ENCODE measurements around the gene SFXN3. TPM values are rescaled to one million over a fixed set of nuclear protein-coding genes. Genes with fewer than 3 reads are reported as not detected.

The SFXN3 gene
- total and polyA plus RNA-seq, 2 of the 8 experiments (the other 6 are each of a cell fraction or from before 2014, with no cell fraction given), result 2.6 to 2.8 TPM

DNA sequence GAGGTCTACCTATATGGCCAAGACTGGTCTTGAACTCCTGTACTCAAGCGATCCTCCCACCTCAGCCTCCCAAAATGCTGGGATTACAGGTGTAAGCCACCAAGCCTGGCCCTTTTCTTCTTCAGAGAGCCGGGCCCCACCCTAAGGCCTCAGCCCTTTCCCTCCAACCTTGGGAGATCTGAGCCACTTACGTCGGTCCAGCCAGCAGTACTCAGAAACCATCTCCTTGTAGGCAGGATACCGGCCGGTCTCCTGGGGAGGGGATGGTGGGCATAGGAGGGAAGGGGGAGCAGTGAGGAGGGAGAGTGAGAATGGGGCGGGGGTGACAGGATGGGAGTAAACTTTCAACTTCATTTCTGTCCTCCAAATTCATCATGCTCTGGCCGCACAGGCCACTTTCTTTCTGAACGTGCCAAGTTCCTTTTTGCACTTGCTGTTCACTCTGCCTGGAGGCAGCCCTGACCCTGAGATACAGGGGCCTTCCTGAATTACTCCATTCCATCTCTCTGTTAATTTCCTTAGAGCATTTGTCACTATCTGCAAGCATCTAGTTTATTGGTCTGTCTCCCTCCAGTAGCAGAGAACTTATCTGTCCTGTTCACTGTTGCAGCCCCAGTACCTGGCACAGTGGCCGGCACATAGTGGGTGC lies 10.5 kb upstream of the SFXN3 start:
- Histone ChIP-seq H3K79me1 (ENCODE audit: low read depth, low read length) (no peaks in the 10 kb centered on the region), H2AK5ac (ENCODE audit: low read depth, low read length) (no peak overlapping the region), H2BK20ac (ENCODE audit: low read length) (no peak overlapping the region), H3K4me1 (replicated peaks in 1 of 4; ENCODE audit: control insufficient read depth in 3 of 4, insufficient read depth in 4 of 4, low read length in 3 of 4) (peaks cover 0 to 10% (median 5%) of the 10 kb centered on the region in 4 experiments; a peak in 4 of 7 replicates), H3K4me2 (ENCODE audit: insufficient read depth in 1 of 2, low read depth in 2 of 2, low read length in 2 of 2) (no peak overlapping the region), H4K8ac (ENCODE audit: extremely low read depth, insufficient read depth, low read length) (no peak overlapping the region), H3K18ac (ENCODE audit: extremely low read depth, low read length) (no peak overlapping the region), H3K27me3 (replicated peaks in 1 of 4; ENCODE audit: control insufficient read depth in 3 of 4, extremely low read depth in 1 of 4, insufficient read depth in 3 of 4, low read length in 3 of 4) (peaks cover 14 to 38% (median 30%) of the 10 kb centered on the region in 4 experiments), H3K27ac (ENCODE audit: low read depth, low read length) (no peak overlapping the region), H4K91ac (replicated peaks; ENCODE audit: insufficient read length, low read length) (no peak overlapping the region), H3K56ac (replicated peaks; ENCODE audit: insufficient read length, low read depth, low read length) (no peak overlapping the region), H3K9me3 (ENCODE audit: insufficient read depth in 2 of 2, low read depth in 1 of 2, low read length in 1 of 2) (no peaks in the 10 kb centered on the region), H3K4me3 (ENCODE audit: extremely low read depth in 1 of 4, insufficient read depth in 2 of 4, low read depth in 3 of 4, low read length in 4 of 4) (no peak overlapping the region), H3K4ac (replicated peaks; ENCODE audit: insufficient read length, low read depth, low read length) (no peak overlapping the region), H3K23me2 (ENCODE audit: low read depth, low read length) (peaks cover 11% of the 10 kb centered on the region; the same call in 1 of the 2 replicates), H3K23ac (ENCODE audit: insufficient read length) (no peak overlapping the region), H2BK5ac (ENCODE audit: low read depth, low read length) (no peak overlapping the region), H4K20me1 (replicated peaks in 1 of 2; ENCODE audit: control insufficient read depth in 1 of 2, insufficient read depth in 2 of 2, low read length in 2 of 2) (peaks cover 0 to 1% of the 10 kb centered on the region in 2 experiments), H3K79me2 (ENCODE audit: control insufficient read depth in 1 of 2, insufficient read depth in 2 of 2, low read length in 2 of 2) (no peaks in the 10 kb centered on the region), H2AFZ (ENCODE audit: low read length) (no peak overlapping the region), H3K14ac (ENCODE audit: insufficient read length) (no peak overlapping the region), H3K9ac (replicated peaks in 1 of 4; ENCODE audit: extremely low read depth in 1 of 4, low read depth in 3 of 4, low read length in 3 of 4) (no peak overlapping the region), H2BK15ac (ENCODE audit: low read length) (no peak overlapping the region), H2BK12ac (ENCODE audit: low read depth, low read length) (no peak overlapping the region), H2BK120ac (replicated peaks; ENCODE audit: low read depth, low read length) (no peak overlapping the region), H3K36me3 (ENCODE audit: control insufficient read depth in 2 of 4, insufficient read depth in 4 of 4, low read length in 3 of 4) (no peaks in the 10 kb centered on the region), H4K5ac (ENCODE audit: insufficient read length, low read depth, low read length) (no peak overlapping the region)
- CTCF ChIA-PET (ENCODE audit: partially characterized antibody), result interaction anchor here (2.3 to 11.9 kb wide), 9 partner anchors 7 to 55 kb away, joined by 7 to 464 read pairs (median 110); partner anchors contain the start of genes LZTS2, MRPL43, PDZD7 and SEMA4G
- DNase-seq (ENCODE audit: low read depth in 1 of 2, low spot score in 2 of 2) (no peak), FAIRE-seq (no peak)
- TF ChIP-seq CTBP2 (IDR thresholded peaks at IDR 0.05; ENCODE audit: borderline replicate concordance, insufficient read depth, insufficient read length, low read length) (no peak), ASH2L (IDR thresholded peaks at IDR 0.05; ENCODE audit: low read length) (no peak)
- 91% methylated on average over 9 of the region's 10 CpGs; no CpG with 5 or more reads in 1 of the 2 experiments for WGBS, 2 experiments (ENCODE audit: extremely low coverage in 1 of 2, insufficient coverage in 1 of 2, insufficient read length in 1 of 2, insufficient replicate concordance in 2 of 2, low coverage in 1 of 2, low lambda C conversion rate in 2 of 2, missing lambda C conversion rate in 1 of 2)
- POLR2A ChIA-PET (ENCODE audit: partially characterized antibody), result no interaction called here

All from H1 (cell line).